ENCODE measurements around the gene COL16A1.

DNA sequence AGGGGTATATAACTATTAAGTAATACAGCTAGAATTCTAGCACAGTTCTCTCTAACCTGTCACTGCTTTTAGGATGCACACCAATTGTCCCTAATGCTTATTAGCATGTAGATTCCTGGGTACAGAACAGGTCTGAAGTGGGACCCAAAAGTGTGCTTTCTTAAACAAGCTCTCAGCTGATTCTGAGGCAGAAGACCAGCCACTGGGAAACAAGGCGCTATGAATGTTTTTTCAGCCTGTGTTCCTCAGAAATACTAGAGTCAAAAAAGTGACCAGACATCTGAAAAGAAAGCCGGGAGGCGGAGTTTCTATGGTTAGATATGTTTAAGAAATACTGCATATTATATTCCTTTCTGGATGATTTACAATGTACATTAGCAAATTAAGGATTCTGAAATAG, 60.9 kb downstream of the COL16A1 start:
- TF ChIP-seq, protein P1, sequence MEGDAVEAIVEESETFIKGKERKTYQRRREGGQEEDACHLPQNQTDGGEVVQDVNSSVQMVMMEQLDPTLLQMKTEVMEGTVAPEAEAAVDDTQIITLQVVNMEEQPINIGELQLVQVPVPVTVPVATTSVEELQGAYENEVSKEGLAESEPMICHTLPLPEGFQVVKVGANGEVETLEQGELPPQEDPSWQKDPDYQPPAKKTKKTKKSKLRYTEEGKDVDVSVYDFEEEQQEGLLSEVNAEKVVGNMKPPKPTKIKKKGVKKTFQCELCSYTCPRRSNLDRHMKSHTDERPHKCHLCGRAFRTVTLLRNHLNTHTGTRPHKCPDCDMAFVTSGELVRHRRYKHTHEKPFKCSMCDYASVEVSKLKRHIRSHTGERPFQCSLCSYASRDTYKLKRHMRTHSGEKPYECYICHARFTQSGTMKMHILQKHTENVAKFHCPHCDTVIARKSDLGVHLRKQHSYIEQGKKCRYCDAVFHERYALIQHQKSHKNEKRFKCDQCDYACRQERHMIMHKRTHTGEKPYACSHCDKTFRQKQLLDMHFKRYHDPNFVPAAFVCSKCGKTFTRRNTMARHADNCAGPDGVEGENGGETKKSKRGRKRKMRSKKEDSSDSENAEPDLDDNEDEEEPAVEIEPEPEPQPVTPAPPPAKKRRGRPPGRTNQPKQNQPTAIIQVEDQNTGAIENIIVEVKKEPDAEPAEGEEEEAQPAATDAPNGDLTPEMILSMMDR (IDR thresholded peaks at IDR 0.05): no peak
- TF ChIP-seq POLR2AphosphoS5 (IDR thresholded peaks at IDR 0.05) (no peak), EP300 (IDR thresholded peaks at IDR 0.05) (no peak), POLR2A (IDR thresholded peaks at IDR 0.05) (no peak)

Measured in sigmoid colon (tissue), 4 donors.